Activated naive CD4-positive, alpha-beta T cell treated with anti-CD3 and anti-CD28 coated beads, Interleukin-2, amount 50 U/mL, for 72 hours (primary cell): ENCODE measurements around the gene ZNF778. TPM values are rescaled to one million over a fixed set of nuclear protein-coding genes. Genes with fewer than 3 reads are reported as not detected.

ENCODE experiments used
- ATAC-seq, 2 donors: fragments of 150-1000 bp; cut with Tn5 transposase; 2 replicates each; pipeline ENCODE4 v1.10.0; 2021; ENCODE audit warnings: mild to moderate bottlenecking in 2 of 2, moderate library complexity in 2 of 2
- DNase-seq, 2 donors: peaks; one replicate each; pipeline ENCODE4 v3.0.0; 2021 to 2022; ENCODE audit warnings: low spot score in 2 of 2
- H3K27ac Mint-ChIP-seq, 2 donors: one replicate each; pipeline ENCODE4 v1.8.0; 2022; ENCODE audit warnings: mild to moderate bottlenecking in 2 of 2, mixed read lengths in 2 of 2
- H3K36me3 Mint-ChIP-seq, 2 donors: one replicate each; pipeline ENCODE4 v1.8.0; 2022; ENCODE audit warnings: mixed read lengths in 2 of 2
- H3K9me3 Mint-ChIP-seq, 2 donors: one replicate each; pipeline ENCODE4 v1.8.0; 2022; ENCODE audit warnings: mixed read lengths in 2 of 2
- total RNA-seq, 2 donors: library from RNA; stranded (reverse); gene quantifications; one replicate each; pipeline ENCODE4 v1.2.3, GENCODE V29; 2022

ZNF778 gene
- total RNA-seq, 2 donors from 2014 or later: 6.1 to 12.2 TPM

DNA sequence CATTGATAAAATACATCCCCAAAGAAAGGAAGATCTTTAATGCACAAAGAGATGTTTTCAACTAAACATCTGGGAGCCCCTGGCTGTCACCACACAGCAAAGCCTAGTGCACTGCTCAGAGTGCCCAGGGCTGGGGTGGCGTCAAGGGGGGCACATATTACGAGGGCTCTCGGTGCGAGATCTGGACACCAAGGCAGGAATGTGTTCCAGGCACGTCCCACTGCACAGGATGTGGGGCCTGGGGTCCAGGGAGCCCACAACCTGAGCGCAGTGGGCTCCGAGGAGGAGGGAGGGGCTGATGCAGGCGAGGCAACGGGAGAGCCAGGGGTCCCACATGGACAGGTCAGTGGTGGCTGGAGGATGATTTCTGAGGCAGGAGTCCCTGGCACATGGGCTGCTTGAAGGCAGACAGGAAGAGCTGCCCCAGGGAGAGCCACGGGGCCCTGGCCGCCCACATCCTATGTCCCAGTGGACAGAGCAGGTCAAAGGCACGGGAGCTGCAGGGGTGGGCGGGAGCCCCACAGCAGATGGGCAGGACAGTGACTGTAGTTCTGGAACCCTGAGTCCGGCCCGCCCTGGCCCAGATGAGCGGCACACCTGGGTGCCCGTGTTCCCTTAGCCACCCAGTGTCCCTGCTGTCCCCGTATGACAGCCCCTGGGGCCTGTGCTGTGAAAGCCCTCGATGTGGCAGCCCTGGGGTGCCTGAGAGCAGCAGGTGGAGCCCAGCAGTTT is 56.4 kb downstream of the ZNF778 start:
- H3K9me3 Mint-ChIP-seq: no peaks in the 10 kb centered on the region
- peaks cover 7 to 12% of the 10 kb centered on the region in 2 donors for H3K36me3 Mint-ChIP-seq
- DNase-seq: no peak
- no peak for ATAC-seq
- peak overlapping the region; percentile 77 to 91 for H3K27ac Mint-ChIP-seq

DNA sequence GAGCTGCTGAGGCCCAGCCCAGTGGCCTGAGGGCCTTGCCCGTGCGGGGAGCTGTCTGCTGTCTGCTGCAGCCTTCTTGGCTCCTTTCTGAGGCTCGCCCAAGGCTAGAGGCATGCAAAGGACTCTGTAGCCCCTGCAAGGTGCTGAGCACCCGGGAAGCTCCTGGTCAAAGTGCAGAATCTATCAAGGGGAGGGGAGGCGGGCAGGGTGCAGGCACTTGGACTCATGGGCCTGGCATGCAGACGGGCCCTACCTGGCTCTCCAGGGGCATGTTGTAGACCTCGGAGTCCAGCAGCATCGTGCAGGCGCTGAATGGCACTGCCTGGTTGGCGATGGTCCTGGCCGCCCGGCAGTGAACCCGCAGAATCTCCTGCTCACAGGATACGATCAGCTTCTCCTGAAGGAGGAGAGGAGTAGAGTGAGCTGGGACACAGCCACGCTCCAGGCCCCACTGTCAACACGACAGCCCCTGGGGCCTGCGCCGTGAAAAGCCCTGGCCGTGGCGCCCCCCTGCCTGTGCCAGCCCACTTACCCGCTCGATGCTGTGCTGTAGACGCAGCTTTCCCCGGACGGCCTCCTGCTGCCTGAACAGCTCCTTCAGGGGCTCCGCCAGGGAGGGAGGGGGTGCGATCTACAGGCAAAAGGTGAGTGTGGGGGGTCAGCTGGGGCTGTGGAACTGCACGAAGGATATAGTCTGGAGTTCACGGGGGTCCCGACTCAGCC is 57.2 kb downstream of the ZNF778 start:
- ATAC-seq: no peak
- Mint-ChIP-seq H3K9me3 (no peaks in the 10 kb centered on the region), H3K27ac (peak overlapping the region in 1 of 2 donors; percentile 77), H3K36me3 (peaks cover 7 to 12% of the 10 kb centered on the region in 2 donors)
- DNase-seq: no peak

DNA sequence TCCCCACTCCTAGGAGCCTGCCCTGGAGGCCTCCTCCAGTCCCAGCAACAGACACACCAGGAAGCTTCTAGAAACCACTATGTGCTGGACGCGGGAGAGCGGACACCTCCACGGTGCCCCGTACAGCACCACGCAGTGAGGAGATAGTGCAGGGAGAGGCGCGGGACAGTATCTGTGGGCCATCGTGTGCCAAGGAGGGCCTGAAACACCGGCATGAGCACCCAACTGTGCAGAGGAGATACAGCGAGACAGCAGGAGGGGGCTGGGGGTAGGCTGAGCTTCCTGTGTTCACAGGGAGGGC is 57.7 kb downstream of the ZNF778 start:
- DNase-seq (no peak), ATAC-seq (no peak)
- Mint-ChIP-seq H3K9me3 (no peaks in the 10 kb centered on the region), H3K36me3 (peaks cover 7 to 12% of the 10 kb centered on the region in 2 donors), H3K27ac (peak overlapping the region in 1 of 2 donors; percentile 69)

DNA sequence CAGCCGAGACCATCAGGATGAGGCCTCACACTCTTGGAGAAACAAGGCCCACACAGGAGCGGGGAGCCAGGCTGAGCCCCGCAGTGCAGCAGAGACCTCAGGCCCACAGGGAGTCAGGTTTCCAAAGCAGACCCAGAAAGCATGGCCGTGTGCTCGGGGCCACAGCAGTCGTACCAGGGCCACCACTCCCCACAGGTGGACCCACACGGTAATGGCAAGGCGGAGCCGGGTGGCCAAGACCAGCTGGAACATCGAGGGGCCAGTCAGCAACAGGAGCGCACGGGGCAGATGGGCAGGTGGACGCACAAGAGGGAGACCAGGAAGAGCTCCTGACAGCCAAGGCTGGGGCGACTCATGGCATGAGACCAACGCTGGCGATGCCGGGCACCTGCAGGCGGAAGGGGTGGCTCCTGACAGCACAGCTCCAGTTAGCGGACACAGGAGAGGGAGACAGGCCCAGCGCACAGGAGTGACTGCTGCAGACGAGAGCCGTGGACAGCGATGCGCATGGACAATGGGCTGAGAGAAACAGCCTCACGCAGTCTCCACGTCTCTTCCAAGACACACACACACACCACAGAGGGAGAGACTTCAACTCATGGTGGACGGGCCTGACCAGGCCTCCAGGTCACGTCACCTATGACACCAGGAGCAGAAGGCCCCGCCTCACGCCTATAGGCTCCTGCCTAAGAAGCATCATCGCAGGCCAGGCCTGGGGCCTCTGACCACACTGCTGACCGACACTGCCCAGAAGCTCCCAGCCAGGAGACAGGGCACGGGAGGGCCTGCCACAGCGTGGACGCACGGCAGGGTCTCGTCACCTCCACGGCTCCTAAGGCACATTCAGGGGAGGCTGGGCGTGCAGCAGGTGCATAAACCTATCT is 58.6 kb downstream of the ZNF778 start:
- H3K9me3 Mint-ChIP-seq: no peaks in the 10 kb centered on the region
- peaks cover 7 to 12% of the 10 kb centered on the region in 2 donors for H3K36me3 Mint-ChIP-seq
- DNase-seq (no peak), ATAC-seq (no peak)
- H3K27ac Mint-ChIP-seq: peak overlapping the region; percentile 53 to 69

DNA sequence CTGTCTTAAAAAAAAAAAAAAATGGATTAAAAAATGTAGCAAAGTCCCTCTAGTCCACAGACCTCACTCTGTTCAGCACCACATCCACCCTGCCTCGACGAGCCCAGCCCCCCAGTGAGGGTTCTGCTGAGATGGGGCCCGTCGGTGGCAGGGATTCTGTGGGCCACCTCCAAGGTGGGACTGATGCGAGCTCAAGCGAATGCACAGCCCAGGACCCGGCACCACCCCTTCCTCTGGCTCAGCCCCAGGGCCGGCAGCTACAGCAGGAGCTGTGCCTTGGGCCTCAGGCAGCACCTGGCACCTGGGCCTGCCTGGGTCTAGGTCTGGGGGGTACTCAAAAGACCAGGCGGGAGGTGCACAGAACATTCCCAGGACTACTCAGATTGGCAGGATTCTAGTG is 59.5 kb downstream of the ZNF778 start:
- Mint-ChIP-seq H3K27ac (peak overlapping the region; percentile 22 to 69), H3K9me3 (no peaks in the 10 kb centered on the region), H3K36me3 (peaks cover 0 to 7% of the 10 kb centered on the region in 2 donors)
- DNase-seq (no peak), ATAC-seq (peak in 1 of 2 donors; percentile 5)

DNA sequence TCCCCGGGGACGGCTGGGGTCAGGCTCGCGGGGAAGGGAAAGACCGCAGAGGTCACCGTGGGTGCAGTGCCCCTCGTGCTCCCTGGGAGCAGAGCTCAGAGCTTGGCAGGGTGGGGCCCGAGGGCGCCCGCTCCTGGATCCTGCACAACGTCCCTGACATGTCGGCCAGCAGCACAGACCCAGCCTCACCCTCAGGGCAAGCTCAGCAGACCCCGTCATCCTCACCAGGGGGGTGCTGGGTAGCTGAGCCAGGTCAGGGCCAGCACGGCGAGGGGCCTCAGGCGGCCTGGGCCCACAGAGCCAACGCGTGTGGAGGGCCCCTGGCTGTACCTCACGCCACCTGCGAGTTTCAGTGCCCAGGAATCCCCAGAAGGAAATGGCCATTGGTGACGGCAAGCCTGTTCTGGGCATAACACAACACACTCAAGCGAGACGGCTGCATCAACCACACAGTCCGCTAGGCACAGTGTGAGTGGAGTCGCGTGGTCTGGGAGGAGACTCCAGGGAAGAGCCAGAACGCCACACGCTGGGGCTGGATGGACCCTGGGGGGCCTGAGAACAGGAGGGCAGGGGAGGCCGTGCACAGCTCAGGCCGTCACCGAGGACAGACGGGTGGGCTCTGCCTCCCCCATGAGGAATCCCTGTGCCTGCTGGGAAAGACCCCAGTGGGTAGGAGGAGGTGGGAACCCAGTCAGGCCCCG is 60.3 kb downstream of the ZNF778 start:
- H3K27ac Mint-ChIP-seq: peak overlapping the region; percentile 55 to 69
- no peak for DNase-seq

DNA sequence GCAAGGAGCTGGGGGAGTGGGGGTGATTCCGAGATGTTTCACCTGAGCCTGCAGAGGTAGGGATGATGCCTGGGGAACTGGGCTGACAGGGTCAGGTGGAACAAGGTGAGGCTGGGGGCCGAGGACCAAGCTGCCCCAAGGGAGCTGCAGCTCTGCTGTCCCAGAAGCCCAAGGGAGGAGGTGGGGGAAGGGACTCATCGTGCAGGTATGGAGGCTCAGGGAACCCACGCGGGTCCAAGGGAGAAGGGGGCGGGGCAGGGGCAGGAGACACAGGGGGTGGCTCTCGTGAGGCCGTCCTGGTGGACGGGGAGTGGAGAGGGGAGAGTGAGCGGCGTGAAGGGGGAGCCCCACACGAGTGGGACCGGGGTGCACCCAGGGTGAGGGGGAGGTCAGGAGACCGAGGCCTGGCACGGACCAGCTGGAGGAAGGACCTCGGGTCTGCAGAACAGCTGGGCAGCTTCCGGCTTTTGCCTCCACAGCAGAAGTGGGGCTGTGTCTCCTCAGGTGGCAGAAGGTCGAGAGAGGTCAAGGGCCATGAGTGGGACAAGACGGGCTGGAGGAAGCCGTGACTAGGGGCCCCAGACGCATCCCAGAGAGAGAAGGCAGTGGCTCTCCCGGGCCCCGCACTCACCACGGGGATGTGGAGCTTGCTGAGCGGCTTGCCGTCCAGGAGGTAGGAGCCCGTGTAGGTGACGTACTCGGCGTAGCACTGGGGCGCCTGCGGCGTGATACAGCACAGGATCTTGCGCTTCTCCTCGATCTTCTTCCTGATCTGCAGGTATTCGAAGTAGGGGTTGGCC is 61.1 kb downstream of the ZNF778 start:
- no peaks in the 10 kb centered on the region for H3K9me3 Mint-ChIP-seq
- H3K27ac Mint-ChIP-seq: peak overlapping the region; percentile 55 to 69
- ATAC-seq: peak in 1 of 2 donors; percentile 5
- no peak for DNase-seq
- H3K36me3 Mint-ChIP-seq: peaks cover 0 to 2% of the 10 kb centered on the region in 2 donors

More for the DNA sequence above, 60.3 kb downstream of the ZNF778 start:
- Mint-ChIP-seq H3K9me3 (no peaks in the 10 kb centered on the region), H3K36me3 (peaks cover 0 to 7% of the 10 kb centered on the region in 2 donors)
- peak in 1 of 2 donors; percentile 6 for ATAC-seq

DNA sequence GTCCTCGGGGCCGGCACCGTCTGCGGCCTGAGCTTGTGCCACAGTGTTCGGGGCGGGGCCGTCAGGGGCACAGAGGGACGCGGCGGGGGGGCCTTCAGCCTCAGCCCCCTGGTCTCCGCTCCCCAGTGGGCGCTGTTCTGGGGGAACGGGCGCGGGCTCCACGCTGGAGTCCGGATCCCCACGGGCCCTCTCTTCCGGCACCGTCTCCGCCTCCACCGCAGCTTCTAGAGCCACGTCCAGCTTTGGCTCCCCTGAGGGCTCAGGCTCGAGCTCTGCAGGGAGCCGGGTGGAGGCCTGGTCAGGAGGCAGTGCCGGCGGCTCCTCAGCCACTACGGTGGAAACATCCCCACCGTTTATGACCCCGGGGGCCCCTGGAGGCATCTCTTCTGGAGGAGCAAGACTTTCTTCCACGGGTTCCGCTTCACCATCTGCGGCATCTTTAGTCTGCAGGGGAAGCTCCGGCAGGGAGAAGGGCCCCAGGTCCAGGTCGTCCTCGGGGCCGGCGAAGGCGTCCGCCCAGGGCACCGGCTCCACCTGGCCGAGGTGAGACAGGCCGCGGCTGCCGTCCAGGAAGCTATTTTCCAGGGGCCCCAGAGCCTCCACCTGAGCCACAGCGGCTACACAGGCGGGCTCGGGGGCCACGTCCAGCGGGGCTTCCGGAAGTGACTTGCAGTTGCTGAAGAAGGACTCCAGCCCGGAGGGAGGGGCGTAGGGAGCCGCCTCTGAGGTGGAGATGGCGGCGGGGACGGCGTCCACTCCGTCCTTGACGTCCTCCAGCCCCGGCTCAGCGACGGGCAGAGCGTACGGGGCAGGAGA is 62.4 kb downstream of the ZNF778 start:
- Mint-ChIP-seq H3K27ac (no peak overlapping the region), H3K36me3 (no peaks in the 10 kb centered on the region), H3K9me3 (no peaks in the 10 kb centered on the region)
- no peak for DNase-seq
- ATAC-seq: no peak

DNA sequence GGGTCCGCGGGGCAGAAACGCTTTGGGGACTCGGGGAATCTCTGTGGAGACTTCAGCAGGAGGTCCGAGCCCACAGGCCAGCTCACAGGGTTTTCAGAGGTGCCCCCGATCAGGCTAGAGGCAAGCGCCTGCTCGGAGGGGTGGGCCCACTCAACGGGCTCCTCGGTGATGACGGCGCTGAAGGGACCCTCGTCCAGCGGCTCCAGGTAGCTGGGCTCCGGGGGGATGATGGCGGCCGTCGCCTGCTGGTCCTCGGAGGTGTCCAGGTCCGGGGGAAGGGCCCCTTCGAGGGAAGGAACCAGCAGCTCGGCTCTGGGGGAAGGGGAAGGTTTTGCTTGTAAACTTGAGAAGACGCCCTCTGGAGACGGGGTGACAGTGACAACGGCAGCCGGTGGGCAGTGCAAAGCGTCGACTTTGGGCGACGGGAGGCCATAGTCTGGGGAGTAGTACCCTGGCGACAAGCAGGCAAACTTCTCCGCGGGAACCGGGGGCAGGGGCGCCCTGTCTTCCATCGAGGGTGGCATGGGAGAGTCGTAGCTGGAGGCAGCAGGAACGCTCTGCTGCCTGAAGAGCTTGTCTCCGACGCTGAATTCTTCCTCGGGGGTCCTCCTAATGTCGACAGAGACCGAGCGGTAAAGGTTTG is 63.2 kb downstream of the ZNF778 start:
- DNase-seq (no peak), ATAC-seq (no peak)
- H3K27ac Mint-ChIP-seq: peak overlapping the region in 1 of 2 donors; percentile 58
- H3K9me3 Mint-ChIP-seq: no peaks in the 10 kb centered on the region
- H3K36me3 Mint-ChIP-seq: no peaks in the 10 kb centered on the region

DNA sequence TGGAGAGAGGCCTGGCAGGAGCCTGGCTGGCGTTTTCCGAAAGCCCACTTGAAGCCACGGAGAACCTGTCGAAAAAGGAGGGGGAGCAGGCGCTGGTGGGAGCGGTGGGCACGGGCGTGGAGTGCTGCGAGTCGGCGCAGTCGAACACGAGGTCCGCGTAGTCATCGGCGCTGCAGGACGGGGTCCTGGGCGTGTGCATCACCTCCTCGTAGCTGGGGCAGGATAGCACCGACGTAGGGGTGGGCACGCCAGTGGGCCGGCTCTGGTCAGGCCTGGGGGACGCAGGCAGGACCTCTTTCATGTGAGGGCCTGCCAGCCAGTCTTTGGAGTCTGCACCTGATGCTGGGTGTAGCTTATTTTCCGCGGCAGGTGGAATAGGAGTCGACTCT is 63.7 kb downstream of the ZNF778 start:
- DNase-seq (no peak), ATAC-seq (no peak)
- H3K9me3 Mint-ChIP-seq: no peaks in the 10 kb centered on the region
- no peaks in the 10 kb centered on the region for H3K36me3 Mint-ChIP-seq
- no peak overlapping the region for H3K27ac Mint-ChIP-seq

DNA sequence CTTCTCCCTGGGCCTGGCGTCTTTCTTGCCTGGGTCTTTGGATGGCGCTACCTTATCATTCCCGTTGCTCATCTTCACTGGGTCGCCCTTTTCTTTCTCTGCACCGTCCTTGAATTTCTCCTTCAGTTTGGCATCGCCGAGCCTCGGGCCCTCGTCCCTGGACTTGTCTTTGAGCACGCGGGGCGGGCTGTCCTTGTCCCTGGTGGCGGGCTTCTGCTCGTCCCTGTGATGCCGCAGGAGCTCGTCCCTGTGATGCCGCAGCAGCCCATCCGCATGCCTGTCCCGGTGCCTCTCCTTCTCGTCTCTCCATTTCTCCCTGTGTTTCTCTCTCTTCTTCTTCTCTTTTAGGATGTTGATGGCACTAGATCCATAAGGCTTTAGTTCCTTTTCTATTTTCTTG is 64.3 kb downstream of the ZNF778 start:
- Mint-ChIP-seq H3K36me3 (no peaks in the 10 kb centered on the region), H3K27ac (no peak overlapping the region), H3K9me3 (no peaks in the 10 kb centered on the region)
- ATAC-seq (no peak), DNase-seq (no peak)

DNA sequence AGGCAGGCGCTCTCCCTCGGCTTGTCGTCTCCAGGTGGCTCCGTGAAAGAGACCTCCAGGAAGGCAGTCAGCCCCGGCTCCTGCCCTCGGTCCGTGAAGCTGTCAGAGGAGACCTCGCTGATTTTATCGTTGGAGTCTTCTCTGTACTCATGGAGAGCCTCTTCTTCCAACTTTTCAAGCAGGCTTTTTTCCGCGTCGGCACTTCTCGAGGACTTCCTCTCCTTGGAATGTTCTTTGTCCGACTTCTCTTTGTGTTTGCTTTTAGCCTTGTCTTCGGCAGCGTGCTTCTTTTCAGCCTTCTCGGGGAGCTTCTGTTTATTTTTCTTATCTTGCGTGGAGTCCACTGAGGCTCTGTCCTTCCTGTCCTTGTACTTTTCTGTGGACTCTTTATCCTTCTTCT is 65.0 kb downstream of the ZNF778 start:
- H3K27ac Mint-ChIP-seq: no peak overlapping the region
- ATAC-seq: no peak
- no peaks in the 10 kb centered on the region for H3K9me3 Mint-ChIP-seq
- no peak for DNase-seq
- no peaks in the 10 kb centered on the region for H3K36me3 Mint-ChIP-seq

DNA sequence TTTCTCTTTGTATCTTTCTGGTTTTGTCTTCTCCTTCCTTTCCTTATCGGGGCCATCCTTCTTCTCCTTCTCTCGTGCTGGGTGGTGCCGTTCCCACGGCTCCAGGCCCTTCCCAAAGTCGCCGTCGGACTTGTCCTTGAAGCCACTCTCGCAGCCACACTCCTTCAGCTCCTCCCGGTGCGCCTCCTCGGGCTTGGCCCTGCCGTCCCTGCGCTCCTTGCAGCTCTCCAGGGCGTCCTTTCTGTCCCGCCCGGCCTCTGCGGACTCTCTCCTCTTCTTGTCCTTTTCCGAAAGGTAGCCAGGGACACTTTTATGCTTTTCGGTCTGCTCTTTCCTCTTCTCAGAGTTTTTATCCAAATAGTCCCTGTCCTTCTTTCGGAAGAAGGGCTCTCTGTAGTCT is 65.9 kb downstream of the ZNF778 start:
- no peak for DNase-seq
- no peaks in the 10 kb centered on the region for H3K36me3 Mint-ChIP-seq
- H3K9me3 Mint-ChIP-seq: no peaks in the 10 kb centered on the region
- H3K27ac Mint-ChIP-seq: no peak overlapping the region
- ATAC-seq: no peak

DNA sequence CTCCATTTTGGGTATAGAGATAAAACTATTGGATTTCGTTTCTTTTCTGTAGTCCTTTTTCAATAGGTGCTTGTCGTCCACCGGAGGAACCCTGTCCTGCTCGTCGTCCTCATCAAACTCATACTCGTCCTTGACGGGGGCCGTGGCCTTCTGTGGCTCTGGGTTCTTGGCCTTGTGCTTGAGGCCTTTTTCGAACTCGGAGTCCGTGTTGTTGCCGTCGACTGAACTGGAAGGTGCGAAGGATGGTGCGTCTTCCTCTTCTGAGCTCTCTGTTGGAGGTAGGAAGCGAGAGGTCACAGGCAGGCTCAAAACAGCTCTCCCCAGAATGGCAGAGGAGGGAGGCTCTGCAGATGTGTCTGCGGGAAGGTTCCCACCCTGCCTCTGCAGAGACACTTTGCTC is 67.9 kb downstream of the ZNF778 start:
- no peak for DNase-seq
- no peak for ATAC-seq
- H3K27ac Mint-ChIP-seq: no peak overlapping the region
- no peaks in the 10 kb centered on the region for H3K36me3 Mint-ChIP-seq
- H3K9me3 Mint-ChIP-seq: no peaks in the 10 kb centered on the region

DNA sequence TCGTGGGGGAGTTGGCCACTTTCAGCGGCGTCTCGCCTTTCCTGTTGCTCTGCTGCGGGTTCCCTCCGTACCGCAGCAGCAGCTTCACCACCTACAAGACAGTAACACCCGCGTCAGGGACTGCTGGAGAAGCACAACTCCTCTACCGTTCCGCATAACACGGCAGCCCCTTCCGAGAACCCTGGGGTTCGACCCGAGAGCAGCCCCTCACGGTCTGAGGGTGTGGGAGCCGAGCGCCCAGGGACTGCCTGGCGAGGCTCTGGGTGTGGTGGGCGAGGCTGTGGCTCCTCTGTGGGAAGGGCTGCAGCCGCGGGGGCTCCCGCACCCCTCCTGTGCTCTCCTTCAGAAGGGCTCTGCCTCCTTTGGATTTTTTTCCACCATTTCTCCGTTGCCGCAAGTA is 68.6 kb downstream of the ZNF778 start:
- DNase-seq: no peak
- no peaks in the 10 kb centered on the region for H3K36me3 Mint-ChIP-seq
- H3K27ac Mint-ChIP-seq: peak overlapping the region; percentile 25 to 26
- H3K9me3 Mint-ChIP-seq: no peaks in the 10 kb centered on the region
- no peak for ATAC-seq
